Tibial nerve (tissue), 4 donors: ENCODE data around the gene TAMM41.

Experiments used
- CTCF ChIP-seq, 5 experiments: fragments of 200-600 bp in 3 of 5; fragments of 450-650 bp in 2 of 5; sonication (generic) in 3 of 5; IDR thresholded peaks; one replicate each; pipeline ENCODE4 v1.5.1; 2016 to 2019; ENCODE audit warnings: antibody characterized with exemption in 5 of 5, mild to moderate bottlenecking in 3 of 5, moderate library complexity in 2 of 5
- EP300 ChIP-seq, 2 donors: sonication (generic); formaldehyde crosslinking; IDR thresholded peaks; one replicate each; pipeline ENCODE4 v1.6.1; 2017; ENCODE audit warnings: antibody characterized with exemption in 2 of 2, mild to moderate bottlenecking in 1 of 2
- POLR2A ChIP-seq, 2 donors: fragments of 450-650 bp; IDR thresholded peaks; one replicate each; pipeline ENCODE4 v1.6.1; 2017; ENCODE audit warnings: antibody characterized with exemption in 2 of 2, mild to moderate bottlenecking in 2 of 2, moderate library complexity in 2 of 2

GRCh38 chr3:11799791-11800190, 46.9 kb downstream of the TAMM41 start:
- TF ChIP-seq EP300 (IDR thresholded peaks at IDR 0.05) (no peak), CTCF (IDR thresholded peaks at IDR 0.05) (no peak), POLR2A (IDR thresholded peaks at IDR 0.05) (no peak)
